ENCODE measurements around the gene CCL20.

DNA sequence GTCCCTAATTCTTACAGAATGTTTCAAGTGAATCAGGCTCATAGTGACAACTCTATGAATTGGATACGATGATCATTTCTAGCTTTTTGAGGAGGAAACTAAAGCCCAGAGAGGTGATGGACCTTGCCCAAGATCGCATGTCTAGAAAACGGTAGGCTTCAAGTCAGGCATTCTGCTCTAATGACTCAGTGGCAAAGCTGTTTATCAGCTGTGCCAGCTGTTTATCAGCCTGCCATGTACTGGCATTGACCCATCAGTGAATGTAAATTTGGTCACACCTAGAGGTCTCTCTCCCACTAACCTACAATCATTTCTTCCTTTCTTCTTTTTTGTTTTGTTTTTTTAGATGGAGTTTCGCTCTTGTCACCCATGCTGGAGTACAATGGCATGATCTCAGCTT, 51.6 kb downstream of the CCL20 start:
- TF ChIP-seq, protein P1, sequence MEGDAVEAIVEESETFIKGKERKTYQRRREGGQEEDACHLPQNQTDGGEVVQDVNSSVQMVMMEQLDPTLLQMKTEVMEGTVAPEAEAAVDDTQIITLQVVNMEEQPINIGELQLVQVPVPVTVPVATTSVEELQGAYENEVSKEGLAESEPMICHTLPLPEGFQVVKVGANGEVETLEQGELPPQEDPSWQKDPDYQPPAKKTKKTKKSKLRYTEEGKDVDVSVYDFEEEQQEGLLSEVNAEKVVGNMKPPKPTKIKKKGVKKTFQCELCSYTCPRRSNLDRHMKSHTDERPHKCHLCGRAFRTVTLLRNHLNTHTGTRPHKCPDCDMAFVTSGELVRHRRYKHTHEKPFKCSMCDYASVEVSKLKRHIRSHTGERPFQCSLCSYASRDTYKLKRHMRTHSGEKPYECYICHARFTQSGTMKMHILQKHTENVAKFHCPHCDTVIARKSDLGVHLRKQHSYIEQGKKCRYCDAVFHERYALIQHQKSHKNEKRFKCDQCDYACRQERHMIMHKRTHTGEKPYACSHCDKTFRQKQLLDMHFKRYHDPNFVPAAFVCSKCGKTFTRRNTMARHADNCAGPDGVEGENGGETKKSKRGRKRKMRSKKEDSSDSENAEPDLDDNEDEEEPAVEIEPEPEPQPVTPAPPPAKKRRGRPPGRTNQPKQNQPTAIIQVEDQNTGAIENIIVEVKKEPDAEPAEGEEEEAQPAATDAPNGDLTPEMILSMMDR (IDR thresholded peaks at IDR 0.05): no peak
- TF ChIP-seq POLR2A (IDR thresholded peaks at IDR 0.05) (no peak), EP300 (IDR thresholded peaks at IDR 0.05) (no peak)

Measured in suprapubic skin (tissue), 3 donors.